ENCODE data around the gene RASAL2.

DNA sequence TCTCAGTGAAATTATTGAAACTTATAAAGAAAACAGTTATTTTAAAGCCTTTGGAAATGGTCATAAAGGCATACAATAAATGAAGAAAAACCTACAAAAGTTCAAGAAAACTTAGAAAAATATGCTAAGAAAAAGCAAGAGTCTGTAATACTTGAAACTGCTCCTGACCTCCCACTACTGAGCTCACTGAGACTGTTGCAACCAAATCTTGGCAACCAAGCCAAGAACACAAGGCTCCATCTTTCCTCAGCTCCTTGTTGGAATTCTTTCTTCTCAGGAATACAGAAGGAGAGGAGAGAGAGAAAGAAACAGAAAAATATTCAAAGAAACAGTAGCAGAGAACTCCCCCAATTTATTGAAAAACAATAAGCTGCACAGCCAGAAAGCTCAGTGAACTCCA, 160.5 kb downstream of the RASAL2 start:
- TF ChIP-seq MAZ (IDR thresholded peaks at IDR 0.05; ENCODE audit: borderline replicate concordance, low read depth, low read length) (no peak), CHD1 (IDR thresholded peaks at IDR 0.05; ENCODE audit: low read depth, low read length) (no peak), POLR2A (IDR thresholded peaks at IDR 0.05; ENCODE audit: low read depth, low read length) (no peak), CEBPB (IDR thresholded peaks at IDR 0.05; ENCODE audit: low read depth, low read length) (no peak), RFX5 (IDR thresholded peaks at IDR 0.05; ENCODE audit: low read depth, low read length) (no peak), USF2 (IDR thresholded peaks at IDR 0.05; ENCODE audit: low read depth, low read length) (no peak), BHLHE40 (IDR thresholded peaks at IDR 0.05; ENCODE audit: low read depth, low read length) (no peak)
- TF ChIP-seq, protein P1, sequence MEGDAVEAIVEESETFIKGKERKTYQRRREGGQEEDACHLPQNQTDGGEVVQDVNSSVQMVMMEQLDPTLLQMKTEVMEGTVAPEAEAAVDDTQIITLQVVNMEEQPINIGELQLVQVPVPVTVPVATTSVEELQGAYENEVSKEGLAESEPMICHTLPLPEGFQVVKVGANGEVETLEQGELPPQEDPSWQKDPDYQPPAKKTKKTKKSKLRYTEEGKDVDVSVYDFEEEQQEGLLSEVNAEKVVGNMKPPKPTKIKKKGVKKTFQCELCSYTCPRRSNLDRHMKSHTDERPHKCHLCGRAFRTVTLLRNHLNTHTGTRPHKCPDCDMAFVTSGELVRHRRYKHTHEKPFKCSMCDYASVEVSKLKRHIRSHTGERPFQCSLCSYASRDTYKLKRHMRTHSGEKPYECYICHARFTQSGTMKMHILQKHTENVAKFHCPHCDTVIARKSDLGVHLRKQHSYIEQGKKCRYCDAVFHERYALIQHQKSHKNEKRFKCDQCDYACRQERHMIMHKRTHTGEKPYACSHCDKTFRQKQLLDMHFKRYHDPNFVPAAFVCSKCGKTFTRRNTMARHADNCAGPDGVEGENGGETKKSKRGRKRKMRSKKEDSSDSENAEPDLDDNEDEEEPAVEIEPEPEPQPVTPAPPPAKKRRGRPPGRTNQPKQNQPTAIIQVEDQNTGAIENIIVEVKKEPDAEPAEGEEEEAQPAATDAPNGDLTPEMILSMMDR (conservative IDR thresholded peaks at IDR 0.05; ENCODE audit: low read depth, low read length), result no peak
